ENCODE measurements around the gene ARPC1B.

ARPC1B gene

GRCh38 chr7:99418260-99418659, 43.7 kb downstream of the ARPC1B start:
- no peak for TF ChIP-seq CTCF (IDR thresholded peaks at IDR 0.05; ENCODE audit: low read depth, low read length)
- Histone ChIP-seq H3K36me3 (peaks cover 85% of the 10 kb centered on the region), H3K4me3 (ENCODE audit: low read depth, low read length) (no peak overlapping the region), H3K9me3 (ENCODE audit: severe bottlenecking) (no peaks in the 10 kb centered on the region), H3K27ac (no peak overlapping the region), H3K27me3 (ENCODE audit: insufficient read depth, low read depth, severe bottlenecking) (no peaks in the 10 kb centered on the region)
- no peak for DNase-seq

GRCh38 chr7:99419323-99420021, 44.9 kb downstream of the ARPC1B start:
- Histone ChIP-seq H3K4me3 (ENCODE audit: low read depth, low read length) (no peak overlapping the region), H3K9me3 (ENCODE audit: severe bottlenecking) (no peaks in the 10 kb centered on the region), H3K27ac (no peak overlapping the region), H3K36me3 (peaks cover 85% of the 10 kb centered on the region), H3K27me3 (ENCODE audit: insufficient read depth, low read depth, severe bottlenecking) (no peaks in the 10 kb centered on the region)
- no peak for TF ChIP-seq CTCF (IDR thresholded peaks at IDR 0.05; ENCODE audit: low read depth, low read length)
- DNase-seq = no peak

GRCh38 chr7:99420213-99420612, 45.7 kb downstream of the ARPC1B start:
- peak overlapping the region; percentile 21; the same call in 1 of the 2 replicates for H3K27ac ChIP-seq
- no peak for TF ChIP-seq CTCF (IDR thresholded peaks at IDR 0.05; ENCODE audit: low read depth, low read length)
- DNase-seq = no peak
- peaks cover 85% of the 10 kb centered on the region for H3K36me3 ChIP-seq
- H3K9me3 ChIP-seq (ENCODE audit: severe bottlenecking) = no peaks in the 10 kb centered on the region
- no peaks in the 10 kb centered on the region for H3K27me3 ChIP-seq (ENCODE audit: insufficient read depth, low read depth, severe bottlenecking)
- H3K4me3 ChIP-seq (ENCODE audit: low read depth, low read length) = no peak overlapping the region

- no peaks in the 10 kb centered on the region for H3K9me3 ChIP-seq (ENCODE audit: severe bottlenecking)
- no peak overlapping the region; the same call in 1 of the 2 replicates for H3K27ac ChIP-seq
- H3K36me3 ChIP-seq = peaks cover 86% of the 10 kb centered on the region
- no peaks in the 10 kb centered on the region for H3K27me3 ChIP-seq (ENCODE audit: insufficient read depth, low read depth, severe bottlenecking)
- peak; percentile 58 for DNase-seq
- no peak overlapping the region for H3K4me3 ChIP-seq (ENCODE audit: low read depth, low read length)
- no peak for TF ChIP-seq CTCF (IDR thresholded peaks at IDR 0.05; ENCODE audit: low read depth, low read length)
Observed at GRCh38 chr7:99420986-99421385, 46.5 kb downstream of the ARPC1B start.

GRCh38 chr7:99422186-99422585, 47.7 kb downstream of the ARPC1B start:
- TF ChIP-seq CTCF (IDR thresholded peaks at IDR 0.05; ENCODE audit: low read depth, low read length) = no peak
- H3K27me3 ChIP-seq (ENCODE audit: insufficient read depth, low read depth, severe bottlenecking) = no peaks in the 10 kb centered on the region
- DNase-seq = no peak
- no peak overlapping the region for H3K4me3 ChIP-seq (ENCODE audit: low read depth, low read length)
- no peaks in the 10 kb centered on the region for H3K9me3 ChIP-seq (ENCODE audit: severe bottlenecking)
- peaks cover 74% of the 10 kb centered on the region for H3K36me3 ChIP-seq
- no peak overlapping the region for H3K27ac ChIP-seq

- Histone ChIP-seq H3K36me3 (peaks cover 69% of the 10 kb centered on the region), H3K9me3 (ENCODE audit: severe bottlenecking) (no peaks in the 10 kb centered on the region), H3K27ac (no peak overlapping the region), H3K27me3 (ENCODE audit: insufficient read depth, low read depth, severe bottlenecking) (no peaks in the 10 kb centered on the region), H3K4me3 (ENCODE audit: low read depth, low read length) (no peak overlapping the region)
- no peak for DNase-seq
- TF ChIP-seq CTCF (IDR thresholded peaks at IDR 0.05; ENCODE audit: low read depth, low read length) = no peak
Observed at GRCh38 chr7:99422625-99423024, 48.1 kb downstream of the ARPC1B start.
